ENCODE measurements around the gene DVL2.
"Not testable (repeated sequence)": the region's sequence is repeated elsewhere in the genome, so short reads cannot be mapped to it uniquely, and the experiment has no call there.

The DVL2 gene

GRCh38 chr17:7249214-7249613 lies 14.9 kb upstream of the DVL2 start:
- DNase-seq (ENCODE audit: low read depth) = no peak
- H3K4me3 ChIP-seq (ENCODE audit: low read depth, low read length) = no peak overlapping the region
- TF ChIP-seq CTCF (conservative IDR thresholded peaks at IDR 0.05; ENCODE audit: low read depth, low read length) = no peak

- DNase-seq (ENCODE audit: low read depth) = no peak
- no peak for TF ChIP-seq CTCF (conservative IDR thresholded peaks at IDR 0.05; ENCODE audit: low read depth, low read length)
- H3K4me3 ChIP-seq (ENCODE audit: low read depth, low read length) = no peak overlapping the region
Observed at GRCh38 chr17:7248796-7249195, 14.5 kb upstream of the DVL2 start.

- no peak for DNase-seq (ENCODE audit: low read depth)
- TF ChIP-seq CTCF (conservative IDR thresholded peaks at IDR 0.05; ENCODE audit: low read depth, low read length) = no peak
- no peak overlapping the region for H3K4me3 ChIP-seq (ENCODE audit: low read depth, low read length)
Observed at GRCh38 chr17:7246779-7247178, 12.5 kb upstream of the DVL2 start.

GRCh38 chr17:7243838-7244237 lies 9.5 kb upstream of the DVL2 start:
- H3K4me3 ChIP-seq (ENCODE audit: low read depth, low read length); DNase-seq (ENCODE audit: low read depth): not testable (repeated sequence)

- TF ChIP-seq CTCF (conservative IDR thresholded peaks at IDR 0.05; ENCODE audit: low read depth, low read length) = no peak
- no peak for DNase-seq (ENCODE audit: low read depth)
- H3K4me3 ChIP-seq (ENCODE audit: low read depth, low read length) = peak overlapping the region; percentile 93
Observed at GRCh38 chr17:7243453-7243729, 9.1 kb upstream of the DVL2 start.

GRCh38 chr17:7242717-7243452 lies 8.6 kb upstream of the DVL2 start:
- H3K4me3 ChIP-seq (ENCODE audit: low read depth, low read length) = peak overlapping the region; percentile 93
- no peak for TF ChIP-seq CTCF (conservative IDR thresholded peaks at IDR 0.05; ENCODE audit: low read depth, low read length)
- DNase-seq (ENCODE audit: low read depth) = peak; percentile 98

GRCh38 chr17:7241783-7242716 lies 7.7 kb upstream of the DVL2 start, which contains the start of gene GABARAP:
TSS of gene GABARAP (minus strand) at chr17:7242449. CDS start at chr17:7242330, 119 bp downstream.
- peak; percentile 93 for DNase-seq (ENCODE audit: low read depth)
- peak within 1 kb of the TSS; percentile 93 for H3K4me3 ChIP-seq (ENCODE audit: low read depth, low read length)
- TF ChIP-seq CTCF (conservative IDR thresholded peaks at IDR 0.05; ENCODE audit: low read depth, low read length) = no peak
